Neuron (in vitro differentiated cells): ENCODE results near the gene BTBD18.

Source experiments
- H2AFZ ChIP-seq: one replicate; pipeline ENCODE4 v1.6.1; 2013; ENCODE audit warnings: low read depth, mild to moderate bottlenecking, inconsistent platforms, low read length, moderate library complexity
- H3K27me3 ChIP-seq: one replicate; pipeline ENCODE4 v1.6.1; 2013; ENCODE audit warnings: low read length; ENCODE audit not compliant: insufficient read depth
- H3K36me3 ChIP-seq: one replicate; pipeline ENCODE4 v1.6.1; 2013; ENCODE audit warnings: low read length; ENCODE audit not compliant: insufficient read depth
- H3K4me1 ChIP-seq: one replicate; pipeline ENCODE4 v1.6.1; 2013; ENCODE audit warnings: low read length; ENCODE audit not compliant: insufficient read depth
- H3K4me3 ChIP-seq: 2 replicates; pipeline ENCODE4 v1.5.1; 2013; ENCODE audit warnings: mild to moderate bottlenecking, low read length, moderate library complexity
- H3K9me3 ChIP-seq: one replicate; pipeline ENCODE4 v1.6.1; 2013; ENCODE audit warnings: low read length

Gene BTBD18

GRCh38 chr11:57751676-57752253 is at the start of gene BTBD18:
Gene BTBD18, minus strand, starts transcription at chr11:57751819. Its CDS starts 631 bp downstream, at chr11:57751188.
- Histone ChIP-seq H3K36me3 (peaks cover 4% of the 10 kb centered on the region), H3K4me1 (no peaks in the 10 kb centered on the region), H3K9me3 (peaks cover 4% of the 10 kb centered on the region), H2AFZ (no peak within 1 kb of the TSS), H3K27me3 (no peaks in the 10 kb centered on the region), H3K4me3 (no peak within 1 kb of the TSS)

GRCh38 chr11:57801183-57801485 is 49.5 kb upstream of the BTBD18 start:
- Histone ChIP-seq H3K4me3 (no peak overlapping the region), H3K4me1 (peaks cover 4% of the 10 kb centered on the region), H3K36me3 (peaks cover 68% of the 10 kb centered on the region), H3K9me3 (no peaks in the 10 kb centered on the region), H3K27me3 (no peaks in the 10 kb centered on the region), H2AFZ (no peak overlapping the region)

- Histone ChIP-seq H2AFZ (no peak overlapping the region), H3K27me3 (no peaks in the 10 kb centered on the region), H3K36me3 (peaks cover 68% of the 10 kb centered on the region), H3K4me1 (peaks cover 4% of the 10 kb centered on the region), H3K4me3 (no peak overlapping the region), H3K9me3 (no peaks in the 10 kb centered on the region)
These were observed 49.0 kb upstream of the BTBD18 start for GRCh38 chr11:57800444-57801182.

GRCh38 chr11:57798905-57799559 is 47.4 kb upstream of the BTBD18 start:
- Histone ChIP-seq H3K9me3 (no peaks in the 10 kb centered on the region), H3K4me1 (peaks cover 4% of the 10 kb centered on the region), H3K4me3 (no peak overlapping the region), H3K36me3 (peaks cover 69% of the 10 kb centered on the region), H3K27me3 (no peaks in the 10 kb centered on the region), H2AFZ (no peak overlapping the region)

- Histone ChIP-seq H3K4me3 (no peak overlapping the region), H3K4me1 (peaks cover 4% of the 10 kb centered on the region), H3K36me3 (peaks cover 61% of the 10 kb centered on the region), H3K9me3 (no peaks in the 10 kb centered on the region), H3K27me3 (no peaks in the 10 kb centered on the region), H2AFZ (no peak overlapping the region)
These were observed 41.9 kb upstream of the BTBD18 start for GRCh38 chr11:57793351-57794115.

GRCh38 chr11:57792870-57793269 is 41.3 kb upstream of the BTBD18 start:
- no peaks in the 10 kb centered on the region for H3K27me3 ChIP-seq
- no peaks in the 10 kb centered on the region for H3K9me3 ChIP-seq
- H3K4me1 ChIP-seq = peaks cover 11% of the 10 kb centered on the region
- no peak overlapping the region for H2AFZ ChIP-seq
- no peak overlapping the region for H3K4me3 ChIP-seq
- H3K36me3 ChIP-seq = peaks cover 58% of the 10 kb centered on the region

- H3K9me3 ChIP-seq = no peaks in the 10 kb centered on the region
- H2AFZ ChIP-seq = no peak overlapping the region
- no peaks in the 10 kb centered on the region for H3K27me3 ChIP-seq
- H3K4me3 ChIP-seq = no peak overlapping the region
- H3K36me3 ChIP-seq = peaks cover 56% of the 10 kb centered on the region
- H3K4me1 ChIP-seq = peaks cover 15% of the 10 kb centered on the region
These were observed 40.5 kb upstream of the BTBD18 start for GRCh38 chr11:57792060-57792541.

- Histone ChIP-seq H3K36me3 (peaks cover 51% of the 10 kb centered on the region), H3K9me3 (no peaks in the 10 kb centered on the region)
These were observed 39.9 kb upstream of the BTBD18 start for GRCh38 chr11:57791321-57792059.

GRCh38 chr11:57788703-57789088 is 37.1 kb upstream of the BTBD18 start:
- no peak overlapping the region for H3K4me3 ChIP-seq
- no peaks in the 10 kb centered on the region for H3K27me3 ChIP-seq
- no peak overlapping the region for H2AFZ ChIP-seq
- peaks cover 15% of the 10 kb centered on the region for H3K4me1 ChIP-seq
- peaks cover 29% of the 10 kb centered on the region for H3K36me3 ChIP-seq
- no peaks in the 10 kb centered on the region for H3K9me3 ChIP-seq

More at GRCh38 chr11:57791321-57792059, 39.9 kb upstream of the BTBD18 start:
- no peak overlapping the region for H3K4me3 ChIP-seq
- no peak overlapping the region for H2AFZ ChIP-seq
- H3K27me3 ChIP-seq = no peaks in the 10 kb centered on the region
- H3K4me1 ChIP-seq = peaks cover 15% of the 10 kb centered on the region

- peaks cover 25% of the 10 kb centered on the region for H3K36me3 ChIP-seq
- peaks cover 15% of the 10 kb centered on the region for H3K4me1 ChIP-seq
- no peaks in the 10 kb centered on the region for H3K27me3 ChIP-seq
- H2AFZ ChIP-seq = no peak overlapping the region
- no peak overlapping the region for H3K4me3 ChIP-seq
- H3K9me3 ChIP-seq = no peaks in the 10 kb centered on the region
These were observed 36.5 kb upstream of the BTBD18 start for GRCh38 chr11:57787920-57788702.

GRCh38 chr11:57787006-57787604 is 35.5 kb upstream of the BTBD18 start:
- H3K27me3 ChIP-seq = no peaks in the 10 kb centered on the region
- peaks cover 17% of the 10 kb centered on the region for H3K36me3 ChIP-seq
- H2AFZ ChIP-seq = no peak overlapping the region
- H3K4me1 ChIP-seq = peaks cover 15% of the 10 kb centered on the region
- no peaks in the 10 kb centered on the region for H3K9me3 ChIP-seq
- no peak overlapping the region for H3K4me3 ChIP-seq
